D721Med (cell line): ENCODE results near the gene CDC14B.
"Not testable (repeated sequence)": the region's sequence is repeated elsewhere in the genome, so short reads cannot be mapped to it uniquely, and the experiment has no call there.

Experiments
- DNase-seq: peaks from one replicate; pipeline ENCODE4 v3.0.0; 2011; ENCODE audit warnings: low spot score; ENCODE audit not compliant: insufficient read length
- FAIRE-seq: peaks from 2 replicates; lab custom pipeline; 2011; peaks lifted over from hg19 to GRCh38; lab: Jason Lieb, UNC
- CTCF ChIP-seq: IDR thresholded peaks from 2 replicates; pipeline ENCODE4 v1.5.1; 2012; ENCODE audit warnings: mild to moderate bottlenecking, control low read depth; ENCODE audit not compliant: insufficient read depth; ENCODE audit errors: missing control alignments

CDC14B gene

GRCh38 chr9:96550659-96551058, 69.0 kb downstream of the CDC14B start:
- no peak for DNase-seq
- no peak for TF ChIP-seq CTCF
- FAIRE-seq, result no peak

GRCh38 chr9:96543131-96543530, 76.5 kb downstream of the CDC14B start:
- FAIRE-seq, DNase-seq: not testable (repeated sequence)

- DNase-seq (no peak), FAIRE-seq (no peak)
- TF ChIP-seq CTCF, result no peak
These were observed 79.5 kb downstream of the CDC14B start for GRCh38 chr9:96540106-96540505.

- DNase-seq, result no peak
- no peak for TF ChIP-seq CTCF
- no peak for FAIRE-seq
These were observed 87.5 kb downstream of the CDC14B start for GRCh38 chr9:96532173-96532572.

GRCh38 chr9:96524764-96525163, 94.9 kb downstream of the CDC14B start:
- TF ChIP-seq CTCF, result no peak
- FAIRE-seq (no peak), DNase-seq (no peak)

- FAIRE-seq (no peak), DNase-seq (no peak)
- no peak for TF ChIP-seq CTCF
These were observed 95.6 kb downstream of the CDC14B start for GRCh38 chr9:96524045-96524444.

- FAIRE-seq (no peak), DNase-seq (no peak)
- no peak for TF ChIP-seq CTCF
These were observed 96.3 kb downstream of the CDC14B start for GRCh38 chr9:96523374-96523773.

GRCh38 chr9:96522366-96522765, 97.3 kb downstream of the CDC14B start:
- FAIRE-seq, result no peak
- no peak for TF ChIP-seq CTCF
- DNase-seq, result no peak
